ENCODE measurements around the gene DEGS2. TPM values are rescaled to one million over a fixed set of nuclear protein-coding genes. Genes with fewer than 3 reads are reported as not detected.

The DEGS2 gene
- total and polyA plus RNA-seq, 12 donors = 0.04 to 0.20 (median 0.10) TPM; not detected in 7

- no peak for TF ChIP-seq CTCF (IDR thresholded peaks at IDR 0.05)
- Histone ChIP-seq H3K9me3 (no peaks in the 10 kb centered on the region), H3K27me3 (peaks cover 0 to 9% (median 6%) of the 10 kb centered on the region in 7 donors), H3K4me3 (no peak overlapping the region), H3K36me3 (no peaks in the 10 kb centered on the region), H3K4me1 (peaks cover 0 to 13% (median 7%) of the 10 kb centered on the region in 9 donors), H3K27ac (no peak overlapping the region)
- intact Hi-C loops (cut with DNase I) = no loop called here
- no peak for ATAC-seq
- no peak for DNase-seq
- WGBS, 2 donors = 77 to 85% methylated on average over 1 of the region's 1 CpG
Observed at GRCh38 chr14:100168506-100168905, 9.1 kb upstream of the DEGS2 start.

GRCh38 chr14:100165831-100166440 is 6.5 kb upstream of the DEGS2 start:
- peak in 4 of 8 donors; percentile 23 to 28 (median 23) for ATAC-seq
- H3K27ac ChIP-seq = no peak overlapping the region
- H3K27me3 ChIP-seq = peaks cover 0 to 16% (median 14%) of the 10 kb centered on the region in 7 donors
- intact Hi-C loops (cut with DNase I) = no loop called here
- H3K4me1 ChIP-seq = peaks cover 0 to 13% (median 7%) of the 10 kb centered on the region in 9 donors
- DNase-seq = no peak
- no peaks in the 10 kb centered on the region for H3K36me3 ChIP-seq
- TF ChIP-seq CTCF (IDR thresholded peaks at IDR 0.05) = no peak
- 35 to 37% methylated on average over 9 to 16 of the region's 16 CpGs for WGBS, 2 donors
- H3K9me3 ChIP-seq = no peaks in the 10 kb centered on the region
- H3K4me3 ChIP-seq = peak overlapping the region in 6 of 10 donors; percentile 27 to 55 (median 44)

- Histone ChIP-seq H3K36me3 (no peaks in the 10 kb centered on the region), H3K4me1 (peaks cover 0 to 13% (median 7%) of the 10 kb centered on the region in 9 donors), H3K9me3 (no peaks in the 10 kb centered on the region), H3K27me3 (peaks cover 0 to 22% (median 19%) of the 10 kb centered on the region in 7 donors), H3K27ac (no peak overlapping the region), H3K4me3 (no peak overlapping the region)
- intact Hi-C loops (cut with DNase I) = no loop called here
- TF ChIP-seq CTCF (IDR thresholded peaks at IDR 0.05) = peak in 3 of 9 donors; percentile 16 to 32 (median 24)
- no peak for DNase-seq
- 29 to 33% methylated on average over 27 of the region's 27 CpGs for WGBS, 2 donors
- ATAC-seq = peak in 7 of 8 donors; percentile 43 to 65 (median 56)
Observed at GRCh38 chr14:100165376-100165775, 5.9 kb upstream of the DEGS2 start.

- no peak for TF ChIP-seq CTCF (IDR thresholded peaks at IDR 0.05)
- no peak for ATAC-seq
- intact Hi-C loops (cut with DNase I) = no loop called here
- H3K4me1 ChIP-seq = peaks cover 0 to 19% (median 14%) of the 10 kb centered on the region in 9 donors
- whole genome bisulfite sequencing, 2 donors = 84 to 85% methylated on average over 7 of the region's 7 CpGs
- H3K36me3 ChIP-seq = no peaks in the 10 kb centered on the region
- no peak overlapping the region for H3K27ac ChIP-seq
- DNase-seq = no peak
- H3K9me3 ChIP-seq = no peaks in the 10 kb centered on the region
- H3K27me3 ChIP-seq = peaks cover 10 to 53% (median 47%) of the 10 kb centered on the region in 7 donors
- no peak overlapping the region for H3K4me3 ChIP-seq
Observed at GRCh38 chr14:100160534-100160916, 1.1 kb upstream of the DEGS2 start.
